Ammon's horn (tissue), 1 donor: ENCODE measurements around the gene ZNF708.
"Not testable (repeated sequence)": the region's sequence is repeated elsewhere in the genome, so short reads cannot be mapped to it uniquely, and the experiment has no call there.

ENCODE experiments used
- DNase-seq: peaks from one replicate; pipeline ENCODE4 v3.0.0-alpha.2; 2016; ENCODE audit warnings: low spot score

Gene ZNF708

GRCh38 chr19:21260164-21260847, 68.9 kb downstream of the ZNF708 start:
- no peak for DNase-seq

GRCh38 chr19:21259421-21260124, 69.6 kb downstream of the ZNF708 start:
- DNase-seq: not testable (repeated sequence)

- peak; percentile 12 for DNase-seq
These were observed 72.5 kb downstream of the ZNF708 start for GRCh38 chr19:21256722-21257121.
